Measurements from ENCODE around the gene RLF.

GRCh38 chr1:40267767-40268187, 106.6 kb downstream of the RLF start:
- TF ChIP-seq CTCF (conservative IDR thresholded peaks at IDR 0.05 in 1 of 2, IDR thresholded peaks at IDR 0.05 in 1 of 2; ENCODE audit: extremely low read depth in 1 of 2, insufficient read depth in 1 of 2, low read depth in 1 of 2, low read length in 2 of 2) (no peak), EZH2 (IDR thresholded peaks at IDR 0.05; ENCODE audit: borderline replicate concordance, low read length) (no peak)

Measured in mammary epithelial cell (primary cell).